Memory B cell (primary cell): ENCODE measurements around the gene RPUSD4.
"Not testable (repeated sequence)": the region's sequence is repeated elsewhere in the genome, so short reads cannot be mapped to it uniquely, and the experiment has no call there.

Experiments used
- ATAC-seq: fragments of 150-1000 bp; cut with Tn5 transposase; 2 replicates; pipeline ENCODE4 v1.10.0; 2021; ENCODE audit warnings: low read depth, mild to moderate bottlenecking, moderate library complexity
- DNase-seq, 2 donors: peaks; one replicate each; pipeline ENCODE4 v3.0.0; 2022; ENCODE audit warnings: low spot score in 2 of 2
- H3K27ac Mint-ChIP-seq: one replicate; pipeline ENCODE4 v1.8.0; 2022; ENCODE audit warnings: mild to moderate bottlenecking, moderate library complexity, mixed read lengths
- H3K27me3 Mint-ChIP-seq: one replicate; pipeline ENCODE4 v1.8.0; 2022; ENCODE audit warnings: mixed read lengths
- H3K36me3 Mint-ChIP-seq: one replicate; pipeline ENCODE4 v1.8.0; 2022; ENCODE audit warnings: mild to moderate bottlenecking, mixed read lengths
- H3K4me1 Mint-ChIP-seq: one replicate; pipeline ENCODE4 v1.8.0; 2022; ENCODE audit warnings: mixed read lengths
- H3K4me3 Mint-ChIP-seq: one replicate; pipeline ENCODE4 v1.8.0; 2022; ENCODE audit warnings: mild to moderate bottlenecking, moderate library complexity, mixed read lengths
- H3K9me3 Mint-ChIP-seq: one replicate; pipeline ENCODE4 v1.8.0; 2022; ENCODE audit warnings: mixed read lengths

The RPUSD4 gene

GRCh38 chr11:126211236-126212088, at the start of gene RPUSD4, which contains the start of gene FAM118B:
Gene RPUSD4, minus strand, starts transcription at chr11:126211650. Its CDS starts 12 bp downstream, at chr11:126211638.
Gene FAM118B, plus strand, starts transcription at chr11:126211782. Its CDS starts 23,220 bp downstream, at chr11:126235002.
- Mint-ChIP-seq H3K36me3 (peaks cover 13% of the 10 kb centered on the region), H3K27me3 (no peaks in the 10 kb centered on the region), H3K4me1 (peaks cover 26% of the 10 kb centered on the region), H3K4me3 (peak within 1 kb of the TSS; percentile 98), H3K9me3 (no peaks in the 10 kb centered on the region), H3K27ac (peak within 1 kb of the TSS; percentile 94)
- peak; percentile 98 to 99 for DNase-seq
- peak; percentile 98 for ATAC-seq

GRCh38 chr11:126257764-126258163, 46.3 kb upstream of the RPUSD4 start:
- no peaks in the 10 kb centered on the region for H3K27me3 Mint-ChIP-seq
- no peaks in the 10 kb centered on the region for H3K9me3 Mint-ChIP-seq
- H3K4me1 Mint-ChIP-seq = no peaks in the 10 kb centered on the region
- H3K36me3 Mint-ChIP-seq = peaks cover 13% of the 10 kb centered on the region
- ATAC-seq = no peak
- H3K27ac Mint-ChIP-seq = no peak overlapping the region
- DNase-seq = no peak
- no peak overlapping the region for H3K4me3 Mint-ChIP-seq

- Mint-ChIP-seq H3K9me3 (no peaks in the 10 kb centered on the region), H3K27me3 (no peaks in the 10 kb centered on the region), H3K27ac (no peak overlapping the region), H3K4me1 (no peaks in the 10 kb centered on the region), H3K4me3 (no peak overlapping the region), H3K36me3 (peaks cover 12% of the 10 kb centered on the region)
- DNase-seq (no peak), ATAC-seq (no peak)
These were observed 45.7 kb upstream of the RPUSD4 start for GRCh38 chr11:126257144-126257543.

GRCh38 chr11:126256216-126256615, 44.8 kb upstream of the RPUSD4 start:
- H3K4me1 Mint-ChIP-seq = no peaks in the 10 kb centered on the region
- H3K9me3 Mint-ChIP-seq = no peaks in the 10 kb centered on the region
- H3K36me3 Mint-ChIP-seq = peaks cover 10% of the 10 kb centered on the region
- no peak for ATAC-seq
- no peaks in the 10 kb centered on the region for H3K27me3 Mint-ChIP-seq
- peak overlapping the region; percentile 19 for H3K27ac Mint-ChIP-seq
- DNase-seq = no peak
- H3K4me3 Mint-ChIP-seq = no peak overlapping the region

- not testable (repeated sequence) for H3K4me3 Mint-ChIP-seq, H3K9me3 Mint-ChIP-seq, H3K27me3 Mint-ChIP-seq, H3K36me3 Mint-ChIP-seq, H3K4me1 Mint-ChIP-seq, ATAC-seq, DNase-seq
- peak overlapping the region; percentile 19 for H3K27ac Mint-ChIP-seq
These were observed 44.1 kb upstream of the RPUSD4 start for GRCh38 chr11:126255507-126255906.

- H3K4me1 Mint-ChIP-seq = no peaks in the 10 kb centered on the region
- DNase-seq (no peak), ATAC-seq (no peak)
- no peaks in the 10 kb centered on the region for H3K9me3 Mint-ChIP-seq
- no peaks in the 10 kb centered on the region for H3K27me3 Mint-ChIP-seq
- H3K27ac Mint-ChIP-seq = no peak overlapping the region
- H3K4me3 Mint-ChIP-seq = no peak overlapping the region
- peaks cover 12% of the 10 kb centered on the region for H3K36me3 Mint-ChIP-seq
These were observed 43.4 kb upstream of the RPUSD4 start for GRCh38 chr11:126254819-126255218.

- ATAC-seq (no peak), DNase-seq (no peak)
- Mint-ChIP-seq H3K4me3 (no peak overlapping the region), H3K27me3 (no peaks in the 10 kb centered on the region), H3K36me3 (peaks cover 12% of the 10 kb centered on the region), H3K4me1 (no peaks in the 10 kb centered on the region), H3K27ac (no peak overlapping the region), H3K9me3 (no peaks in the 10 kb centered on the region)
These were observed 41.8 kb upstream of the RPUSD4 start for GRCh38 chr11:126253265-126253664.

GRCh38 chr11:126246636-126247035, 35.2 kb upstream of the RPUSD4 start:
- Mint-ChIP-seq H3K27ac (no peak overlapping the region), H3K9me3 (no peaks in the 10 kb centered on the region), H3K36me3 (peaks cover 15% of the 10 kb centered on the region), H3K4me3 (no peak overlapping the region), H3K27me3 (no peaks in the 10 kb centered on the region), H3K4me1 (no peaks in the 10 kb centered on the region)
- ATAC-seq (no peak), DNase-seq (no peak)

GRCh38 chr11:126233391-126233790, 21.9 kb upstream of the RPUSD4 start:
- DNase-seq (no peak), ATAC-seq (no peak)
- Mint-ChIP-seq H3K9me3 (no peaks in the 10 kb centered on the region), H3K36me3 (peaks cover 14% of the 10 kb centered on the region), H3K4me3 (no peak overlapping the region), H3K27ac (no peak overlapping the region), H3K4me1 (peaks cover 3% of the 10 kb centered on the region), H3K27me3 (no peaks in the 10 kb centered on the region)

GRCh38 chr11:126232683-126233082, 21.2 kb upstream of the RPUSD4 start:
- no peak for ATAC-seq
- H3K36me3 Mint-ChIP-seq = peaks cover 14% of the 10 kb centered on the region
- DNase-seq = no peak
- peaks cover 3% of the 10 kb centered on the region for H3K4me1 Mint-ChIP-seq
- H3K4me3 Mint-ChIP-seq = no peak overlapping the region
- H3K27me3 Mint-ChIP-seq = no peaks in the 10 kb centered on the region
- H3K9me3 Mint-ChIP-seq = no peaks in the 10 kb centered on the region
- no peak overlapping the region for H3K27ac Mint-ChIP-seq

GRCh38 chr11:126231725-126232459, 20.4 kb upstream of the RPUSD4 start:
- DNase-seq (no peak), ATAC-seq (no peak)
- Mint-ChIP-seq H3K27me3 (no peaks in the 10 kb centered on the region), H3K4me3 (no peak overlapping the region), H3K4me1 (peaks cover 3% of the 10 kb centered on the region), H3K36me3 (peaks cover 16% of the 10 kb centered on the region), H3K9me3 (no peaks in the 10 kb centered on the region), H3K27ac (no peak overlapping the region)

- Mint-ChIP-seq H3K27me3 (no peaks in the 10 kb centered on the region), H3K9me3 (peaks cover 3% of the 10 kb centered on the region), H3K4me1 (peaks cover 3% of the 10 kb centered on the region), H3K27ac (no peak overlapping the region), H3K36me3 (peaks cover 12% of the 10 kb centered on the region), H3K4me3 (no peak overlapping the region)
- ATAC-seq = no peak
- no peak for DNase-seq
These were observed 18.5 kb upstream of the RPUSD4 start for GRCh38 chr11:126229858-126230540.

- H3K27me3 Mint-ChIP-seq = no peaks in the 10 kb centered on the region
- H3K36me3 Mint-ChIP-seq = peaks cover 14% of the 10 kb centered on the region
- ATAC-seq (no peak), DNase-seq (no peak)
- H3K4me1 Mint-ChIP-seq = peaks cover under 1% of the 10 kb centered on the region
- H3K27ac Mint-ChIP-seq = no peak overlapping the region
- H3K4me3 Mint-ChIP-seq = no peak overlapping the region
- H3K9me3 Mint-ChIP-seq = peaks cover 3% of the 10 kb centered on the region
These were observed 15.1 kb upstream of the RPUSD4 start for GRCh38 chr11:126226334-126227084.
